PC-3 (cell line): ENCODE data around the gene WNT7B. TPM values are rescaled to one million over a fixed set of nuclear protein-coding genes. Genes with fewer than 3 reads are reported as not detected.

Experiments used
- ATAC-seq: fragments of 200-7000 bp; cut with Tn5 transposase; 2 replicates; pipeline ENCODE4 v1.9.1; 2020; ENCODE audit warnings: mild to moderate bottlenecking, moderate library complexity
- BruUV-seq: library from RNA; stranded (reverse); fragments of 400-500 nt; replicated peaks from 2 replicates; lab custom pipeline; 2021; lab: Mats Ljungman, UMichigan
- CTCF ChIA-PET: fragments of 300-600 bp; sonication (Branson Sonifier 250); formaldehyde crosslinking; loops from one replicate; lab custom pipeline; 2022; ENCODE audit warnings: antibody characterized with exemption; lab: Charles Lee
- POLR2A ChIA-PET: fragments of 300-600 bp; sonication (Branson Sonifier 250); formaldehyde crosslinking; loops from one replicate; lab custom pipeline; 2022; ENCODE audit warnings: antibody characterized with exemption; ENCODE audit not compliant: unreplicated experiment; lab: Charles Lee
- DNase-seq: peaks from one replicate; pipeline ENCODE4 v3.0.0-alpha.2; 2015
- H2AFZ ChIP-seq: fragments of 300-600 bp; sonication (generic); 2 replicates; pipeline ENCODE4 v1.6.0; 2016; ENCODE audit warnings: antibody characterized with exemption, low read length
- H3F3A ChIP-seq: fragments of 300-600 bp; sonication (generic); one replicate; pipeline ENCODE4 v1.6.0; 2017; ENCODE audit warnings: antibody characterized with exemption, low read length, control low read depth, mild to moderate bottlenecking; ENCODE audit not compliant: unreplicated experiment
- H3K27ac ChIP-seq: fragments of 300-600 bp; sonication (generic); 2 replicates; pipeline ENCODE4 v1.5.1; 2016; ENCODE audit warnings: mild to moderate bottlenecking, low read length
- H3K27me3 ChIP-seq: fragments of 300-600 bp; sonication (generic); 2 replicates; pipeline ENCODE4 v1.6.1; 2016; ENCODE audit warnings: low read length, mixed read lengths
- H3K36me3 ChIP-seq: fragments of 300-600 bp; sonication (generic); 2 replicates; pipeline ENCODE4 v1.6.1; 2016; ENCODE audit warnings: low read depth, mixed run types, low read length, mixed read lengths
- H3K4me1 ChIP-seq: fragments of 300-600 bp; sonication (generic); 2 replicates; pipeline ENCODE4 v1.5.1; 2016; ENCODE audit warnings: low read length; ENCODE audit not compliant: insufficient read depth
- H3K4me2 ChIP-seq: fragments of 300-600 bp; sonication (generic); 2 replicates; pipeline ENCODE4 v1.6.0; 2016; ENCODE audit warnings: low read length
- H3K4me3 ChIP-seq: fragments of 300-600 bp; sonication (generic); 2 replicates; pipeline ENCODE4 v1.5.1; 2016; ENCODE audit warnings: mild to moderate bottlenecking, low read length, mixed read lengths
- H3K79me2 ChIP-seq: fragments of 300-600 bp; sonication (generic); 2 replicates; pipeline ENCODE4 v1.6.1; 2017; ENCODE audit warnings: low read length, mixed read lengths
- H3K9ac ChIP-seq: fragments of 300-600 bp; sonication (generic); 2 replicates; pipeline ENCODE4 v1.6.0; 2016; ENCODE audit warnings: mild to moderate bottlenecking, low read length
- H3K9me2 ChIP-seq: fragments of 300-600 bp; sonication (generic); replicated peaks from 2 replicates; pipeline ENCODE4 v1.6.1; 2016; ENCODE audit warnings: mixed run types, low read length, mixed read lengths
- H3K9me3 ChIP-seq: fragments of 300-600 bp; sonication (generic); 2 replicates; pipeline ENCODE4 v1.6.1; 2016; ENCODE audit warnings: low read length, mixed read lengths
- H4K20me1 ChIP-seq: fragments of 300-600 bp; sonication (generic); 2 replicates; pipeline ENCODE4 v1.6.1; 2016; ENCODE audit warnings: low read length, mixed read lengths
- CTCF ChIP-seq: fragments of 300-600 bp; sonication (generic); conservative IDR thresholded peaks from 2 replicates; pipeline ENCODE4 v1.5.1; 2017; ENCODE audit warnings: antibody characterized with exemption, low read depth, mild to moderate bottlenecking, low read length
- EZH2 ChIP-seq: fragments of 300-600 bp; sonication (generic); IDR thresholded peaks from one replicate; pipeline ENCODE4 v1.6.1; 2017; ENCODE audit warnings: antibody characterized with exemption, mild to moderate bottlenecking, low read length; ENCODE audit not compliant: unreplicated experiment
- EZH2phosphoT487 ChIP-seq: fragments of 300-600 bp; sonication (generic); IDR thresholded peaks from 2 replicates; pipeline ENCODE4 v1.6.1; 2018; ENCODE audit warnings: mild to moderate bottlenecking, antibody characterized with exemption, low read length, borderline replicate concordance
- intact Hi-C: fragments of 100-400 bp; cut with micrococcal nuclease; formaldehyde crosslinking; loops from 2 replicates; pipeline ENCODE4 v1.9.0; 2023
- total RNA-seq: library from RNA; depleted of rRNA; stranded (reverse); fragments of >200 nt; gene quantifications from 2 replicates; pipeline ENCODE4 v1.2.3, GENCODE V29; 2014

WNT7B gene
- total RNA-seq, 1 experiment from 2014 or later: 42.0 TPM

- H3F3A ChIP-seq: no peaks in the 10 kb centered on the region
- no peaks in the 10 kb centered on the region; the same call in 1 of the 2 replicates for H3K36me3 ChIP-seq
- no peaks in the 10 kb centered on the region for H3K9me3 ChIP-seq
- BruUV-seq: no TSS peak
- ChIA-PET CTCF (interaction anchor here (1.0 kb wide), 1 partner anchor 75 kb away, joined by 3 read pairs; no protein-coding TSS in a partner anchor), POLR2A (no interaction called here)
- peak overlapping the region; percentile 29 for H2AFZ ChIP-seq
- H3K4me1 ChIP-seq: peaks cover 27% of the 10 kb centered on the region
- peaks cover 29% of the 10 kb centered on the region for H3K79me2 ChIP-seq
- intact Hi-C loops: no loop called here
- peak overlapping the region; percentile 8; the same call in 1 of the 2 replicates for H3K27ac ChIP-seq
- H4K20me1 ChIP-seq: peaks cover 23% of the 10 kb centered on the region
- no peaks in the 10 kb centered on the region for H3K9me2 ChIP-seq
- DNase-seq (no peak), ATAC-seq (no peak)
- TF ChIP-seq CTCF: no peak
- TF ChIP-seq EZH2phosphoT487: no peak
- TF ChIP-seq EZH2: no peak
- H3K4me3 ChIP-seq: peak overlapping the region; percentile 77
- peak overlapping the region; percentile 62; the same call in 1 of the 2 replicates for H3K9ac ChIP-seq
- H3K4me2 ChIP-seq: peak overlapping the region; percentile 93
- H3K27me3 ChIP-seq: no peaks in the 10 kb centered on the region
Measured at GRCh38 chr22:45978275-45978713, 1.3 kb upstream of the WNT7B start.

GRCh38 chr22:45977551-45978274, 751 bp upstream of the WNT7B start:
- Histone ChIP-seq H3K4me2 (peak overlapping the region; percentile 93), H3K36me3 (no peaks in the 10 kb centered on the region; the same call in 1 of the 2 replicates), H3K9ac (peak overlapping the region; percentile 62), H3K4me1 (peaks cover 27% of the 10 kb centered on the region), H3K9me2 (no peaks in the 10 kb centered on the region), H3K4me3 (peak overlapping the region; percentile 77), H4K20me1 (peaks cover 24% of the 10 kb centered on the region), H3K27me3 (no peaks in the 10 kb centered on the region), H3K79me2 (peaks cover 35% of the 10 kb centered on the region), H3K9me3 (no peaks in the 10 kb centered on the region), H2AFZ (peak overlapping the region; percentile 29), H3K27ac (peak overlapping the region; percentile 8), H3F3A (no peaks in the 10 kb centered on the region)
- BruUV-seq: no TSS peak
- peak; percentile 40 for DNase-seq
- intact Hi-C loops: no loop called here
- POLR2A ChIA-PET: interaction anchor here (0.6 kb wide), 1 partner anchor 93 kb away, joined by 12 read pairs; no protein-coding TSS in a partner anchor
- CTCF ChIA-PET: interaction anchor here (1.0 kb wide), 2 partner anchors 74 to 369 kb away, joined by 3 to 16 read pairs; no protein-coding TSS in a partner anchor
- ATAC-seq: peak; percentile 35
- no peak for TF ChIP-seq EZH2phosphoT487
- no peak for TF ChIP-seq EZH2

GRCh38 chr22:45976254-45977002, 534 bp downstream of the WNT7B start:
- peaks cover 24% of the 10 kb centered on the region for H4K20me1 ChIP-seq
- no peak overlapping the region for H2AFZ ChIP-seq
- ChIA-PET POLR2A (interaction anchor here (0.6 kb wide), 2 partner anchors 103 to 194 kb away, joined by 8 to 12 read pairs; no protein-coding TSS in a partner anchor), CTCF (interaction anchor here (0.6 to 1.0 kb wide), 6 partner anchors 112 to 478 kb away, joined by 3 to 16 read pairs (median 6); no protein-coding TSS in a partner anchor)
- DNase-seq (peak; percentile 27), ATAC-seq (no peak)
- H3K4me2 ChIP-seq: peak overlapping the region; percentile 93
- H3K79me2 ChIP-seq: peaks cover 43% of the 10 kb centered on the region
- H3F3A ChIP-seq: no peaks in the 10 kb centered on the region
- H3K27me3 ChIP-seq: no peaks in the 10 kb centered on the region
- H3K4me1 ChIP-seq: peaks cover 27% of the 10 kb centered on the region
- H3K36me3 ChIP-seq: no peaks in the 10 kb centered on the region; the same call in 1 of the 2 replicates
- peak overlapping the region; percentile 75 for H3K9ac ChIP-seq
- H3K4me3 ChIP-seq: peak overlapping the region; percentile 90
- no TSS peak for BruUV-seq
- intact Hi-C loops: no loop called here
- H3K27ac ChIP-seq: peak overlapping the region; percentile 13; the same call in 1 of the 2 replicates
- H3K9me2 ChIP-seq: no peaks in the 10 kb centered on the region
- no peak for TF ChIP-seq EZH2phosphoT487
- no peak for TF ChIP-seq CTCF
- TF ChIP-seq EZH2: no peak
- H3K9me3 ChIP-seq: no peaks in the 10 kb centered on the region
